SU-DHL-6 (cell line): ENCODE results near the gene PDE6G.

Experiments
- H2AFZ ChIP-seq: fragments of 200-600 bp; sonication (generic); 2 replicates; pipeline ENCODE4 v1.6.1; 2014; ENCODE audit warnings: low read depth, mild to moderate bottlenecking, moderate library complexity, mixed read lengths, antibody characterized with exemption, low read length; ENCODE audit not compliant: severe bottlenecking
- H3F3A ChIP-seq: fragments of 200-600 bp; shearing (Covaris generic); 2 replicates; pipeline ENCODE4 v1.6.0; 2016; ENCODE audit warnings: antibody characterized with exemption, mild to moderate bottlenecking; ENCODE audit not compliant: insufficient read depth
- H3K27ac ChIP-seq: fragments of 200-600 bp; sonication (generic); 2 replicates; pipeline ENCODE4 v1.5.1; 2016; ENCODE audit warnings: low read depth, mild to moderate bottlenecking, low read length, moderate library complexity, mixed read lengths
- H3K27me3 ChIP-seq: fragments of 200-600 bp; sonication (generic), shearing (Covaris generic); 2 replicates; pipeline ENCODE4 v1.6.0; 2014; ENCODE audit warnings: mild to moderate bottlenecking, low read length
- H3K36me3 ChIP-seq: fragments of 200-600 bp; sonication (generic); 2 replicates; pipeline ENCODE4 v1.6.1; 2014; ENCODE audit warnings: mild to moderate bottlenecking, low read length, mixed read lengths
- H3K4me2 ChIP-seq: fragments of 300-600, 200-600 bp; shearing (Covaris generic), sonication (generic); 2 replicates; pipeline ENCODE4 v1.6.0; 2014; ENCODE audit warnings: low read length, low read depth, mild to moderate bottlenecking; ENCODE audit not compliant: poor library complexity, severe bottlenecking
- H3K4me3 ChIP-seq: fragments of 200-600 bp; sonication (generic); 2 replicates; pipeline ENCODE4 v1.5.1; 2014; ENCODE audit warnings: antibody characterized with exemption, low read length, mild to moderate bottlenecking, mixed read lengths; ENCODE audit not compliant: insufficient read depth, poor library complexity, severe bottlenecking
- H3K79me2 ChIP-seq: fragments of 200-600 bp; sonication (generic); 2 replicates; pipeline ENCODE4 v1.6.1; 2014; ENCODE audit warnings: mild to moderate bottlenecking, low read length, moderate library complexity; ENCODE audit not compliant: insufficient read depth
- H3K9ac ChIP-seq: fragments of 200-600 bp; sonication (generic); 2 replicates; pipeline ENCODE4 v1.7.0; 2014; ENCODE audit warnings: mild to moderate bottlenecking, low read length
- H3K9me2 ChIP-seq: fragments of 200-600 bp; sonication (generic); replicated peaks from 2 replicates; pipeline ENCODE4 v1.6.1; 2014; ENCODE audit warnings: low read length; ENCODE audit not compliant: insufficient read depth
- H3K9me3 ChIP-seq: fragments of 200-600 bp; sonication (generic); 2 replicates; pipeline ENCODE4 v1.6.1; 2014; ENCODE audit warnings: low read length, mixed read lengths; ENCODE audit not compliant: insufficient read depth
- H4K20me1 ChIP-seq: fragments of 200-600 bp; sonication (generic); 2 replicates; pipeline ENCODE4 v1.6.1; 2014; ENCODE audit warnings: low read depth, mild to moderate bottlenecking, antibody characterized with exemption, low read length, moderate library complexity, mixed read lengths
- EZH2phosphoT487 ChIP-seq: fragments of 200-600 bp; sonication (generic), shearing (Covaris generic); conservative IDR thresholded peaks from 2 replicates; pipeline ENCODE4 v1.6.1; 2018; ENCODE audit warnings: mild to moderate bottlenecking, antibody characterized with exemption, low read length, moderate library complexity, mixed read lengths
- TF ChIP-seq, protein P1 (sequence below): fragments of 200-600 bp; sonication (generic); IDR thresholded peaks from one replicate; pipeline ENCODE4 v1.5.1; 2017; ENCODE audit warnings: antibody characterized with exemption, mild to moderate bottlenecking, low read length, moderate library complexity; ENCODE audit not compliant: insufficient read depth, poor library complexity, severe bottlenecking

The PDE6G gene

DNA sequence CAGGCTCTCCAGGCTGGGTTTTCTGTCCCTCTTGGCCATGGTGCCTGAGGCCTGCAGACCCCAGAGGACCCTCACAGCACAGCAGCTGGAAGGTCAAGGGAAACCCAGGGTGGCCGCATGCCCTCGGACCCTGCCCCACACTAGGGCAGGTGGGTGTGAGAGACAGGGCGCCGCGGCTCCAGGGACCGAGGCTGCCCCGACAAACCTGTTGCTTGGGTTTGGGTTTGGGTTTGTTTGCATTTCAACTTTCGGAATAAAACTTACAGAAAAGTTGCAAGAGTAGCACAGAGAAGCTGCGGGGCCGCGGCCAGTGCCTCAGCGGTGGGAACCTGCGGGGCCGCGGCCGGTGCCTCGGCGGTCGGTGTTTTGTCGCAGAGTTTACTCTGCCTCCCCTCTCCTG, 35.3 kb upstream of the PDE6G start:
- Histone ChIP-seq H3K36me3 (no peaks in the 10 kb centered on the region), H3K4me3 (no peak overlapping the region), H3K9ac (no peak overlapping the region), H3K27ac (no peak overlapping the region), H3K79me2 (peaks cover 6% of the 10 kb centered on the region; the same call in 1 of the 2 replicates), H3K9me2 (no peaks in the 10 kb centered on the region), H2AFZ (no peak overlapping the region), H4K20me1 (no peaks in the 10 kb centered on the region), H3K27me3 (no peaks in the 10 kb centered on the region), H3K4me2 (no peak overlapping the region), H3F3A (no peaks in the 10 kb centered on the region), H3K9me3 (no peaks in the 10 kb centered on the region)
- no peak for TF ChIP-seq EZH2phosphoT487
- TF ChIP-seq, protein P1, sequence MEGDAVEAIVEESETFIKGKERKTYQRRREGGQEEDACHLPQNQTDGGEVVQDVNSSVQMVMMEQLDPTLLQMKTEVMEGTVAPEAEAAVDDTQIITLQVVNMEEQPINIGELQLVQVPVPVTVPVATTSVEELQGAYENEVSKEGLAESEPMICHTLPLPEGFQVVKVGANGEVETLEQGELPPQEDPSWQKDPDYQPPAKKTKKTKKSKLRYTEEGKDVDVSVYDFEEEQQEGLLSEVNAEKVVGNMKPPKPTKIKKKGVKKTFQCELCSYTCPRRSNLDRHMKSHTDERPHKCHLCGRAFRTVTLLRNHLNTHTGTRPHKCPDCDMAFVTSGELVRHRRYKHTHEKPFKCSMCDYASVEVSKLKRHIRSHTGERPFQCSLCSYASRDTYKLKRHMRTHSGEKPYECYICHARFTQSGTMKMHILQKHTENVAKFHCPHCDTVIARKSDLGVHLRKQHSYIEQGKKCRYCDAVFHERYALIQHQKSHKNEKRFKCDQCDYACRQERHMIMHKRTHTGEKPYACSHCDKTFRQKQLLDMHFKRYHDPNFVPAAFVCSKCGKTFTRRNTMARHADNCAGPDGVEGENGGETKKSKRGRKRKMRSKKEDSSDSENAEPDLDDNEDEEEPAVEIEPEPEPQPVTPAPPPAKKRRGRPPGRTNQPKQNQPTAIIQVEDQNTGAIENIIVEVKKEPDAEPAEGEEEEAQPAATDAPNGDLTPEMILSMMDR: no peak

DNA sequence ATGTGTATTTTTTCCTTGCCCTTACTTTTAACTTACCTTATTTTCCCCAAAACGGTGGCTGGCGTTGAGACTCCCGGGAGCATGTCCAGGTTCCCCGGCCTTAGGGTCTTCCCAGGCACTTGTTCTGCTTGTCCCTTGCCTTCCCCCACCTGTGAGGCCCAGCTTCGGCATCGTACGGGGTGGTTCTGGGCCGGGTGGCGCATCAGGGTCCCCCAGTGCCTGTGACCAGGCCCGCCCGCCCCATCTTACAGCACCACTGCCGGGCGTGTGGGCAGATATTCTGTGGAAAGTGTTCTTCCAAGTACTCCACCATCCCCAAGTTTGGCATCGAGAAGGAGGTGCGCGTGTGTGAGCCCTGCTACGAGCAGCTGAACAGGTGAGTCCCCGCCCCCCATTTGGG, 34.9 kb upstream of the PDE6G start:
- H3K79me2 ChIP-seq: peaks cover 6% of the 10 kb centered on the region; the same call in 1 of the 2 replicates
- H3K4me2 ChIP-seq: no peak overlapping the region
- no peak overlapping the region for H2AFZ ChIP-seq
- H3F3A ChIP-seq: no peaks in the 10 kb centered on the region
- H3K36me3 ChIP-seq: no peaks in the 10 kb centered on the region
- no peak overlapping the region for H3K9ac ChIP-seq
- no peak for TF ChIP-seq EZH2phosphoT487
- TF ChIP-seq, protein P1: no peak
- no peaks in the 10 kb centered on the region for H3K27me3 ChIP-seq
- H4K20me1 ChIP-seq: no peaks in the 10 kb centered on the region
- H3K27ac ChIP-seq: no peak overlapping the region
- no peaks in the 10 kb centered on the region for H3K9me3 ChIP-seq
- no peak overlapping the region for H3K4me3 ChIP-seq
- no peaks in the 10 kb centered on the region for H3K9me2 ChIP-seq

DNA sequence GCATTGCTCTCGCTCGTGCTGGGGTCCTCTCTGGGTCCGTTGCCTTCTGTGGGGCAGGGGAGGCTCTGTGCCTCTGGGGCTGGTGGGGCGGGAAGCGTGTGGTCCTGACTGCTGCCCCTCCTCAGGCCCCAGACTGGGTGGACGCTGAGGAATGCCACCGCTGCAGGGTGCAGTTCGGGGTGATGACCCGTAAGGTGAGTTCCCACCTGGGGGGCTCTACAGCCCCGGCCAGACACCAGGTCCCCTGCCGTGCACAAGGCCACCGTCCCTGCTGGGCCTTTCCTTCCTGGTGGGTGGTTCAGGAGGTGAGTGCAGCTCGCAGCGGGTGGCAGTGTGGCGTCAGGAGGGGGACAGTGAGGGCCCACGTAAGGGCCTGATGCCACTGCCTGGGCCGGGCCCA, 34.2 kb upstream of the PDE6G start:
- TF ChIP-seq, protein P1: no peak
- TF ChIP-seq EZH2phosphoT487: no peak
- Histone ChIP-seq H3K9me2 (no peaks in the 10 kb centered on the region), H3K4me2 (no peak overlapping the region), H3F3A (no peaks in the 10 kb centered on the region), H3K79me2 (peaks cover 12% of the 10 kb centered on the region), H3K9ac (no peak overlapping the region), H3K27ac (no peak overlapping the region), H3K36me3 (no peaks in the 10 kb centered on the region), H3K9me3 (no peaks in the 10 kb centered on the region), H3K4me3 (no peak overlapping the region), H4K20me1 (no peaks in the 10 kb centered on the region), H2AFZ (no peak overlapping the region), H3K27me3 (no peaks in the 10 kb centered on the region)

DNA sequence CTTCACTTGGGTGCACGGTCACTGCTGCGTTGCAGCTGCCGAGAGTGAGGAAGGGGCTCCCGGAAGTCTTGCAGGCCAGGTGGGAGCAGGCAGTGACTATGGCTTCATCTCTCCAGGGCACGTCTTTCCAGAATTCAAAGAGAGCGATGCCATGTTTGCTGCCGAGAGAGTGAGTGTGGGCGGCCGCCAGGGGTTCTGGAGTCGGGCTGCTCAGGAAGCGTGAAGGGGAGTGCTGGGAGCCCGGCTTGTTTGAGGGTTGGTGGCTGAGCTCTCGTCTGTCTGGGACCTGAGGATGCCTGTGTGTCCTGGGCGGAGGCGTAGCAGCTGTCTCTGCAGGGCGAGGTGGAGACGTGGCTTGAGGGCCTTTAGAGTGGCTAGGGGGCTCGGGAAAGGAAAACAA, 33.7 kb upstream of the PDE6G start:
- Histone ChIP-seq H3K79me2 (peaks cover 17% of the 10 kb centered on the region), H3K9ac (no peak overlapping the region), H3K9me3 (no peaks in the 10 kb centered on the region), H2AFZ (no peak overlapping the region), H3K36me3 (no peaks in the 10 kb centered on the region), H4K20me1 (no peaks in the 10 kb centered on the region), H3K27me3 (no peaks in the 10 kb centered on the region), H3K9me2 (no peaks in the 10 kb centered on the region), H3K4me2 (no peak overlapping the region), H3F3A (no peaks in the 10 kb centered on the region), H3K27ac (no peak overlapping the region), H3K4me3 (no peak overlapping the region)
- TF ChIP-seq EZH2phosphoT487: no peak
